ENCODE measurements around the gene HHAT. TPM values are rescaled to one million over a fixed set of nuclear protein-coding genes. Genes with fewer than 3 reads are reported as not detected.

HHAT gene
- total RNA-seq, 4 donors from 2014 or later = 4.8 to 5.9 (median 5.3) TPM

GRCh38 chr1:210445485-210445884 lies 116.8 kb downstream of the HHAT start:
- Histone ChIP-seq H3K4me1 (no peaks in the 10 kb centered on the region), H3K27me3 (no peaks in the 10 kb centered on the region), H3K36me3 (no peaks in the 10 kb centered on the region), H3K9me3 (no peaks in the 10 kb centered on the region), H3K27ac (no peak overlapping the region), H3K4me3 (no peak overlapping the region)
- TF ChIP-seq EP300 (IDR thresholded peaks at IDR 0.05) (no peak), POLR2A (IDR thresholded peaks at IDR 0.05) (no peak), CTCF (IDR thresholded peaks at IDR 0.05) (no peak)
- DNase-seq (ENCODE audit: low spot score in 2 of 2) = no peak

- TF ChIP-seq EP300 (IDR thresholded peaks at IDR 0.05) (no peak), CTCF (IDR thresholded peaks at IDR 0.05) (no peak), POLR2A (IDR thresholded peaks at IDR 0.05) (no peak)
- Histone ChIP-seq H3K27ac (no peak overlapping the region), H3K4me1 (no peaks in the 10 kb centered on the region), H3K4me3 (no peak overlapping the region), H3K36me3 (no peaks in the 10 kb centered on the region), H3K27me3 (no peaks in the 10 kb centered on the region), H3K9me3 (no peaks in the 10 kb centered on the region)
- WGBS, 2 donors = 72 to 76% methylated on average over 7 of the region's 7 CpGs
- DNase-seq (ENCODE audit: low spot score in 2 of 2) = no peak
Measured at GRCh38 chr1:210445931-210446330, 117.2 kb downstream of the HHAT start.

GRCh38 chr1:210446479-210446878 lies 117.8 kb downstream of the HHAT start:
- WGBS, 2 donors = 70 to 74% methylated on average over 9 of the region's 9 CpGs

GRCh38 chr1:210447456-210448057 lies 118.9 kb downstream of the HHAT start:
- Histone ChIP-seq H3K27me3 (no peaks in the 10 kb centered on the region), H3K4me3 (no peak overlapping the region)

More at GRCh38 chr1:210446479-210446878, 117.8 kb downstream of the HHAT start:
- Histone ChIP-seq H3K27ac (no peak overlapping the region), H3K9me3 (no peaks in the 10 kb centered on the region), H3K4me1 (no peaks in the 10 kb centered on the region), H3K4me3 (no peak overlapping the region), H3K27me3 (no peaks in the 10 kb centered on the region), H3K36me3 (no peaks in the 10 kb centered on the region)
- TF ChIP-seq EP300 (IDR thresholded peaks at IDR 0.05) (no peak), POLR2A (IDR thresholded peaks at IDR 0.05) (no peak), CTCF (IDR thresholded peaks at IDR 0.05) (no peak)
- DNase-seq (ENCODE audit: low spot score in 2 of 2) = no peak

More at GRCh38 chr1:210447456-210448057, 118.9 kb downstream of the HHAT start:
- no peaks in the 10 kb centered on the region for H3K9me3 ChIP-seq
- no peak overlapping the region for H3K27ac ChIP-seq
- 87 to 90% methylated on average over 5 of the region's 5 CpGs for WGBS, 2 donors
- DNase-seq (ENCODE audit: low spot score in 2 of 2) = no peak
- H3K4me1 ChIP-seq = no peaks in the 10 kb centered on the region
- no peak for TF ChIP-seq EP300 (IDR thresholded peaks at IDR 0.05)
- no peak for TF ChIP-seq POLR2A (IDR thresholded peaks at IDR 0.05)
- no peak for TF ChIP-seq CTCF (IDR thresholded peaks at IDR 0.05)
- no peaks in the 10 kb centered on the region for H3K36me3 ChIP-seq
